Stomach (tissue), 9 donors: ENCODE data around the gene ZNF202. TPM values are rescaled to one million over a fixed set of nuclear protein-coding genes. Genes with fewer than 3 reads are reported as not detected.

Experiments
- DNase-seq, 2 donors: peaks; one replicate each; pipeline versions ENCODE4 v3.0.0 to v3.0.0-alpha.2; 2013 to 2019
- H3K27ac ChIP-seq, 5 donors: fragments of 200-600 bp in 4 of 5; sonication (generic) in 4 of 5; one replicate each; pipeline ENCODE4 v1.5.1; 2013 to 2019; ENCODE audit warnings: mild to moderate bottlenecking in 1 of 5, moderate library complexity in 1 of 5
- H3K27me3 ChIP-seq, 3 donors: fragments of 200-600 bp; sonication (generic); one replicate each; pipeline ENCODE4 v1.5.1; 2017 to 2019; ENCODE audit warnings: mixed run types in 1 of 3
- H3K36me3 ChIP-seq, 4 donors: fragments of 200-600 bp; sonication (generic); 1 replicate in 3 of 4; 2 replicates in 1 of 4; pipeline ENCODE4 v1.5.1; 2016 to 2019
- H3K4me1 ChIP-seq, 4 donors: fragments of 200-600 bp; sonication (generic); one replicate each; pipeline ENCODE4 v1.5.1; 2016 to 2019
- H3K4me3 ChIP-seq, 4 donors: fragments of 200-600 bp; sonication (generic) in 3 of 4; one replicate each; pipeline ENCODE4 v1.5.1; 2016 to 2019; ENCODE audit warnings: mild to moderate bottlenecking in 1 of 4
- H3K9me3 ChIP-seq, 4 donors: fragments of 200-600 bp; sonication (generic); one replicate each; pipeline ENCODE4 v1.5.1; 2016 to 2019
- CTCF ChIP-seq, 7 experiments: fragments of 450-650 bp in 4 of 7; fragments of 200-600 bp in 3 of 7; sonication (generic) in 3 of 7; IDR thresholded peaks; one replicate each; pipeline ENCODE4 v1.5.1; 2016 to 2019; ENCODE audit warnings: antibody characterized with exemption in 7 of 7, control low read depth in 2 of 7, mild to moderate bottlenecking in 1 of 7
- EP300 ChIP-seq: sonication (generic); formaldehyde crosslinking; IDR thresholded peaks from one replicate; pipeline ENCODE4 v1.6.1; 2017; ENCODE audit warnings: antibody characterized with exemption
- POLR2A ChIP-seq, 4 donors: fragments of 450-650 bp; IDR thresholded peaks; one replicate each; pipeline ENCODE4 v1.6.1; 2016; ENCODE audit warnings: antibody characterized with exemption in 4 of 4, control low read depth in 2 of 4, mild to moderate bottlenecking in 1 of 4, moderate library complexity in 1 of 4
- POLR2AphosphoS5 ChIP-seq, 3 donors: sonication (generic); formaldehyde crosslinking; IDR thresholded peaks; one replicate each; pipeline ENCODE4 v1.6.1; 2016; ENCODE audit warnings: antibody characterized with exemption in 3 of 3
- WGBS, 5 donors: extraction: QIAGEN DNeasy Blood & Tissue Kit in 3 of 5; methylation state at CpG; one replicate each; pipeline versions ENCODE4 v1.1.5 to v1.1.7; 2013 to 2018; 5-methylcytosine and 5-hydroxymethylcytosine counted together
- intact Hi-C: fragments of 100-400 bp; cut with DNase I; formaldehyde crosslinking; loops from one replicate; pipeline ENCODE4 v1.15.1; 2023; ENCODE audit warnings: low total_unique reads
- polyA plus RNA-seq, 3 donors: library from polyadenylated mRNA; stranded (reverse); fragments of 200-250 nt; gene quantifications; one replicate each; pipeline ENCODE4 v1.2.3, GENCODE V29; 2013
- total RNA-seq, 5 donors: library from RNA; depleted of rRNA; stranded (reverse); fragments of >200 nt; gene quantifications; one replicate each; pipeline versions ENCODE4 v1.1.0 to v1.2.3, GENCODE V29; 2014 to 2016
- donor health status: healthy with polysubstance abuse.
- donor health status: Bipolar disorder and iron deficiency.
- donor health status: healthy.

ZNF202 gene
- total and polyA plus RNA-seq, 8 donors, result 1.7 to 17.4 (median 4.6) TPM

- Histone ChIP-seq H3K4me3 (no peak overlapping the region), H3K27me3 (peaks cover 0 to 21% (median 0%) of the 10 kb centered on the region in 3 donors), H3K4me1 (no peaks in the 10 kb centered on the region), H3K27ac (no peak overlapping the region), H3K9me3 (no peaks in the 10 kb centered on the region), H3K36me3 (no peaks in the 10 kb centered on the region)
- 49 to 62% (median 56%) methylated on average over 2 of the region's 2 CpGs for WGBS, 5 donors
- intact Hi-C loops, result no loop called here
- peak in 1 of 2 donors; percentile 15 for DNase-seq
- TF ChIP-seq CTCF (IDR thresholded peaks at IDR 0.05) (no peak), EP300 (no peak), POLR2A (IDR thresholded peaks at IDR 0.05) (no peak), POLR2AphosphoS5 (IDR thresholded peaks at IDR 0.05) (no peak)
These were observed 38.8 kb downstream of the ZNF202 start for GRCh38 chr11:123702696-123703095.

GRCh38 chr11:123702139-123702538 is 39.3 kb downstream of the ZNF202 start:
- DNase-seq, result peak in 1 of 2 donors; percentile 41
- intact Hi-C loops, result no loop called here
- WGBS, 5 donors, result 52 to 66% (median 57%) methylated on average over 9 of the region's 9 CpGs
- Histone ChIP-seq H3K27me3 (peaks cover 0 to 21% (median 0%) of the 10 kb centered on the region in 3 donors), H3K9me3 (no peaks in the 10 kb centered on the region), H3K4me3 (no peak overlapping the region), H3K27ac (no peak overlapping the region), H3K4me1 (no peaks in the 10 kb centered on the region), H3K36me3 (no peaks in the 10 kb centered on the region)
- TF ChIP-seq EP300, result no peak
- TF ChIP-seq POLR2AphosphoS5 (IDR thresholded peaks at IDR 0.05), result no peak
- TF ChIP-seq POLR2A (IDR thresholded peaks at IDR 0.05), result no peak
- no peak for TF ChIP-seq CTCF (IDR thresholded peaks at IDR 0.05)

- no peaks in the 10 kb centered on the region for H3K36me3 ChIP-seq
- DNase-seq, result peak in 1 of 2 donors; percentile 60
- 65 to 74% (median 68%) methylated on average over 3 of the region's 3 CpGs for WGBS, 5 donors
- no peak overlapping the region for H3K27ac ChIP-seq
- no peak for TF ChIP-seq EP300
- no peak for TF ChIP-seq POLR2A (IDR thresholded peaks at IDR 0.05)
- TF ChIP-seq POLR2AphosphoS5 (IDR thresholded peaks at IDR 0.05), result no peak
- TF ChIP-seq CTCF (IDR thresholded peaks at IDR 0.05), result no peak
- H3K4me3 ChIP-seq, result no peak overlapping the region
- H3K27me3 ChIP-seq, result peaks cover 0 to 21% (median 0%) of the 10 kb centered on the region in 3 donors
- intact Hi-C loops, result no loop called here
- H3K9me3 ChIP-seq, result no peaks in the 10 kb centered on the region
- H3K4me1 ChIP-seq, result no peaks in the 10 kb centered on the region
These were observed 40.7 kb downstream of the ZNF202 start for GRCh38 chr11:123700772-123701171.

GRCh38 chr11:123698546-123699127 is 42.8 kb downstream of the ZNF202 start:
- intact Hi-C loops, result no loop called here
- DNase-seq, result no peak
- Histone ChIP-seq H3K27ac (no peak overlapping the region), H3K4me1 (no peaks in the 10 kb centered on the region), H3K36me3 (no peaks in the 10 kb centered on the region), H3K4me3 (no peak overlapping the region), H3K9me3 (no peaks in the 10 kb centered on the region), H3K27me3 (peaks cover 0 to 21% (median 0%) of the 10 kb centered on the region in 3 donors)
- 12 to 30% (median 16%) methylated on average over 2 of the region's 2 CpGs for WGBS, 5 donors
- no peak for TF ChIP-seq CTCF (IDR thresholded peaks at IDR 0.05)
